Stimulated activated CD8-positive, alpha-beta memory T cell treated with anti-CD3 and anti-CD28 coated beads, Interleukin-4, amount 100 ng/mL, for 1 hour (primary cell): Measurements from ENCODE around the gene FBP1.
"Not testable (repeated sequence)": the region's sequence is repeated elsewhere in the genome, so short reads cannot be mapped to it uniquely, and the experiment has no call there.

Experiments
- DNase-seq, 2 donors: peaks; one replicate each; pipeline ENCODE4 v3.0.0-alpha.2; 2020; ENCODE audit warnings: low read depth in 2 of 2, low spot score in 1 of 2

FBP1 gene

DNA sequence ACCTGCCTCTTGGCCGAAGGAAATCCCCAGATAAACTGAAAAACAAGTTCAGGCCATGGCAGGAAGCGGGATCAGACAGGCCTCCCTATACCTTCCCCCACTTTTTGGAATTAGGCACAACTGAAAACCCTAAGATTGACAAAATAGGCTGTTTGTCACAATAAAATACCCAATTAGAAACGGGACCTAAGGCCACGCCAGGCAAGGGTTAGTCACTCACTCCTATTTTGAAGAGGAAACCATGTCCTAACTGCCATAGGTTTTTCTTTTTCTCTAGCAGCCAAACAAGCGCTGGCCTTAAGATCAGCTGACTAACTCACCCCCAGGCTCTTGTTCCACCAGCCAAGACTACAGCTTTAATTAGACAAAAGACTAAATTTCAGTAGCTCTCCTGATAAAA lies 57.6 kb downstream of the FBP1 start:
- no peak for DNase-seq

DNA sequence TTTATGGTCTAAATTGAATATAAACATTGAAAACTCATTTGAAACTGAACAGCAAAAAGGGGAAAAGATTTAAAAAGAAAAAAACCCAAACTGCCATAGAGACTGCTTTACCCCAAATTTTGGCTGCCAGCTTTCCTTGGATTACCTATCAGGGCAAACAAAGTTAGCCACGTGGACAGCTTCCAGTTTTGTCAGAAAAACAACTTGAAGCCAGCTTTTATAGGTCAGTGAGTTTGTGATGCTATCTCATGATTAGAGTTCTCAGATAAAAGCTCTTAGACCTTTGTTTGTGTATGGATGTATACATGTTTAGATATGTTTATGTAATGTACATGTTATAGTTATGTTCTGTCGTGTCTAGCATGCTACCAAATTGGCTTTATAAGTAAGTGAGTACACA lies 61.7 kb downstream of the FBP1 start:
- DNase-seq = no peak

DNA sequence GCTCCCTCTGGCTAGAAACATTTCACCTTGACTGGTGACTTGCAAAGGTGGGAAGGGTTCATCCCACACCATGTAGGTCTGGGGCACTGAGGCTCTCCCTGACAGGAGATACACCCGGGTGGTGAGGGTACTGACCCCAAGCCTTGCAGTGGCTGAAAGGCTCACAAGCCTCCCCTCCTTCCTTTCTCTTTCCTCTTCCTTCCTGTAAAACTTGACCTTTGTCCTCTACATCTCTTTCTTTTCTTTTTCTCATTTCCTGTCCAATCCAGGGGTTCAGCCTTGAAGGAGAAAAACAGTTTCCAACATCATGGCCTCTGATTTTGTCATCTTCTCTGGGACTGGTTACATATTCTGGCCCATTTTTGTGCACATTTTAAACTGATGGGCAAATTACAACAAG lies 62.3 kb downstream of the FBP1 start:
- no peak for DNase-seq

DNA sequence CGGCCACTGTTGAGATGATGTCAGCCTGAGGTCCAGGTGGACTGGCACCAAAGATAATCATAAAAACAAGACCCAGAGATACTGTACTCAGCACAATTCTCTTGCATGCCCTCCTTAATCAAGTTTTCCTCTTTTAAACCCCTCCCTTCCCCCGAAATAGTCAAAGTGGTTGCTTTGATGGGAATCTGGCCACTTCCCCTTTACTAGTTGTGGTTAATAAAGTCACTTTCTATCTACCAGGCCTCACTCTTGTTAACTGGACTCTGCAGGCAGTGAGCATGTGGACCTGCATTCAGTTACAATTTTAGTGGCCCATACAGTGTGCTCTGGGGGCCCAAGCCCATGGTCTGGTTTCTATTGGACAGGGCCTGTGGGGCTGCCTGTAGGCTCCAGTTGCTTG lies 63.2 kb downstream of the FBP1 start:
- DNase-seq = no peak

DNA sequence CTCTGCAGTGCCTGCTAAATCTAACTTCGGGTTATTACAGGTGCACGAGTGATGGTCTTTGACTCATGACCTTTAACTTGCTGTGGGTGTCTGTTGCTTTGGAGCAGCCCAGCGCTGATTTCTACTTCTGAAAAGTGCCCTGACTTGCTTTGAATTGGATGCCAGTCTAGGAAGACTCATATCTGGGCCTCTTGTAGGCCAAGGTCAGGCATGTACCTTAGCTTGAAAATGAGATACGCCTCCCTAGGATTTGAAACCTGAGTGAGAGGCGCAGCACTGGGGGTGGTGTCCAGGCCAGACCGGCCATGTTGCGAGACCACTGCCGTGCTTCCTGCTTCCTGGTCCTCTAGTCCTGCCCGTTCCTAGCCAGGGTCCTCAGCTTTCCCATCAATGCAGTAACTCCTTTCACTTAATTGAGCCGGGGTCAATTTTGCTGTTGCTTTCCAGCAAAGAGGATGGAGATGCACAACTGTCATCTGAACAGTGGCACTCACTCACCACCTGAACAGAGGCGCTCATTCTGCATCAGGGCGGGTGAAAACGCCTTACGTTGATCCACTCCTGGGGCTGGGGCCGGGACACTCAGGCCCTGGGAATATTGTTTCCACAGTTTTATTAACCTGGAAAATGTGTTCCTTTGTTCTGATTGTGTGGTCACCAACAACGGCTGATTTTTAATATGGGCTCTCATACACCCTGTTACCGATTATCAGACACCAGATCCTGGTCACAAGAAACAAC lies 70.2 kb downstream of the FBP1 start:
- no peak for DNase-seq

DNA sequence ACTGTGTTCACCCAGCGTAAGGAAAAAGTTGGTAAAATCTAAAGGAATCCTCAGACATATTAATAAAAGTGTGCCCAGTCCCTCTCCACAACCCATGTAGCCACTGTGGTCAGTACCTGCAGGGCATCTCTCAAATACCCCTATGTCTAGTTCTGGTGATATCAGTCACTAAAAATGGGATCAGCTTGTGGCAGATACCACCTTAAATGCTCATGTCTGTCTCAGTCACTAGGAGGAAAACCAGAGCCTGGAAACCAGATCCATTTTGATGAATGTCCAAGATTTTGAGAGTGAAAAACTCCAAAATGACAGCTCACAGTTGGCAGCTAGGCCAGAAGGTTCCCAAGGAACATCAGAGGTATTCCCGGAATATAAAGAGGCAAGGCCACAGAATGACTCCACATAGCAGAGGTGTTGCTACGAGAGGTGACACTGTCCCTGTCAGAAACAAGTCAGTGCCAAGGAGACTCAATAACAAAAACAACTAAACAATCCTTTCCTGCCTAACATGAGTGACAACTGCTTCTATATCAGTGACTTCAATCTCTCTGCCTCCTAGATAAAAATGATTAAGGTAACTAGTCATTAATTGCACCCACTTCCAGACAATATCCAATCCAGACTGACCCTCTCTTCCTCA lies 70.9 kb downstream of the FBP1 start:
- DNase-seq = no peak

DNA sequence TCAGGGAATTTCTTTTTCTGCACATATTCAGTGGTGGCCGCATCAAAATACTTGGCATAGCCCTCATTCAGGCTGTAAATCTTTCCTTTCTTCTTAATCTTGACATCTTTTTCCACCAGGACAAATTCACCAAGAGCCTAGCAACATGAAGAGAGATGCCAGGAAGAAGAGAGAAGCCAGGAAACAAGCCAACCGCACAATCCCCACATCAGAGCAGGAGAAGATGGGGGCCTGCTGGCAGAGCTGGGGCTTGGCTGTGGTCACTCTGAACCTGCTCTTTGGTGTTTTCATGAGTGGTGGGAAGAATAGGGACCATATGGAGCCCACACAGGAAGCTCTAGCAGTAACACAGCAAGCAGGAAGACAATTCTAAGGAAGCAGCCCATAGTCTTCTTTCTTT lies 72.0 kb downstream of the FBP1 start:
- DNase-seq = no peak

DNA sequence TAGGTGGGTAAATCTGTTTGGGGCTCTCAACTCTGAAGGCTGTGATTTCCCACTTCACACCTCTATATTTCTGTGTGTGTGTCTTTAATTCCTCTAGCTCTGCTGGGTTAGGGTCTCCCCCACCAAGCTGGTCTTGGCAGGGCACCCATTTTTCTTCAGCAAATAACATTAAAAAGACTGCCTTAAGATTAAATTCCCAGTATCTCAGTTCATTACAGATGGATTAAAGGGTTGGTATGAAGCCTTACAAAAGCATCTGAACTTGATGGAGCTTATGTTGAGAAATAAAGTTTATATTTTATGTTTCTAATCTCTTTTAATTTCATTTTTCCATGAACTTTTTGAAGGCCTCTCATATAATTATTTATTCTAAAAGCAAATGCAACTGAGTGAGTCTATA lies 72.8 kb downstream of the FBP1 start:
- no peak for DNase-seq

DNA sequence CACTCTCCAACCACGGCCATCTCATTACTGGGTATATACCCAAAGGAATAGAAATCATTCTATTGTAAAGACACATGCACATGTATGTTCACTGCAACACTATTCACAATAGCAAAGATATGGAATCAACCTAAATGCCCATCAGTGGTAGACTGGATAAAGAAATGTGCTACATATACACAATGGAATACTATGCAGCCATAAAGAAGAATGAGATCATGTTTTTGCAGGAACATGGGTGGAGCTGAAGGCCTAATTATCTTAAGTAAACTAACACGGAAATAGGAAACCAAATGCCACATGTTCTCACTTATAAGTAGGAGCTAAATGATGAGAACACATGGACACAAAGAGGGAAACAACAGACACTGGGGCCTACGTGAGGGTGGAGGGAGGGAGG lies 75.0 kb downstream of the FBP1 start:
- DNase-seq = not testable (repeated sequence)

DNA sequence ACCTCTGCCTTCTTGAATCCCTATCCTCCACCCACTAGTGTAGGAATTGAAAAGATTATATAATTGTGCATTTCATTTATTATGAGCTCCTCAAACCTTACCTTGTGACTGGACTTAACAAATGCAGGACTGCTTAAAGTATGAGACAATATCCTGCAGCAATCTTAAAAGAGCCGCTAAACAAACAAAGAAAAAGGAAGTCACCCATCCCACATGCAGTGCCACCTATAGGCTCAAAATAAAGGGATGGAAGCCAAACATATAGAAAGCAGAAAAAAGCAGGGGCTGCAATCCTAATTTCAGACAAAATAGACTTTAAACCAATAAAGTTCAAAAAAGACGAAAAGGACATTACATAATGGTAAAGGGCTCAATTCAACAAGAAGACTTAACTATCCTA lies 75.8 kb downstream of the FBP1 start:
- DNase-seq = no peak

DNA sequence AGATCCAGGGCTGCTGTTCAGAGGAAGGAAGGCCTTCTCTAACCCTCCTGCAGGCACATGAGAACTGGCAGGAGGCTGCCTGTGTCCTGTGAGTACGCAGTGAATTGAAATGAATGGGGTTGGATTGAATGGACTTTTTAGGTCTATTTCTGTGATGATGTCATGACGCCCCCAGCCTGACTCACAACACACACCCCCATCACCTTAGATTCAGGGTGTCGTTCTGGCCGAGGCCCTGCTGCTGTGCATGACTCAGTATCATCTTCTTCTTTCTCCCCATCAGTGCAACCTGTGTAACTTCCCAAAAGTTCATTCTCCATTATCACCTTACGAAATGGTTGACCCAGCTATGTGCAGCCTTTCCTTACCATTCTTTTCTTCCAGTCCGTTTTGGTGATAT lies 79.1 kb downstream of the FBP1 start:
- no peak for DNase-seq

DNA sequence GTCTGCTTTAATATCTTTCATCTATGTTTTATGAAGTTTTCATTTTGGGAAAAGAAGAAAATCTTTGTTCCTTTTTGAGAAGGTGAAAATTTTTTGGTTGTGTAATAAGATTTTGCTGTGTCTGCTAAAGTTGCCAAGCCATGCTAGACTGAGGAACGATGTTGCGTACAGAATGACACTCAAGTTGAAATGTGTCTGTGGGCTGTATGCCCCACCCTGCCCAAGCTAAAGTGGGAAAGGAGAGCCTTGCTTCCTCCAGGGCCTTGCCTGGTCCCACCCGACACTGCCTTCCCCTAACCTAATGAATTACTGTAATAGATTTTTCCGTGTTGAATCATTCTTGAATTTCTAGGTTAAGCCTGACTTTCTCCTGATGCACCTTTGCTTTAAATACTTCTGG lies 81.9 kb downstream of the FBP1 start:
- DNase-seq = no peak

DNA sequence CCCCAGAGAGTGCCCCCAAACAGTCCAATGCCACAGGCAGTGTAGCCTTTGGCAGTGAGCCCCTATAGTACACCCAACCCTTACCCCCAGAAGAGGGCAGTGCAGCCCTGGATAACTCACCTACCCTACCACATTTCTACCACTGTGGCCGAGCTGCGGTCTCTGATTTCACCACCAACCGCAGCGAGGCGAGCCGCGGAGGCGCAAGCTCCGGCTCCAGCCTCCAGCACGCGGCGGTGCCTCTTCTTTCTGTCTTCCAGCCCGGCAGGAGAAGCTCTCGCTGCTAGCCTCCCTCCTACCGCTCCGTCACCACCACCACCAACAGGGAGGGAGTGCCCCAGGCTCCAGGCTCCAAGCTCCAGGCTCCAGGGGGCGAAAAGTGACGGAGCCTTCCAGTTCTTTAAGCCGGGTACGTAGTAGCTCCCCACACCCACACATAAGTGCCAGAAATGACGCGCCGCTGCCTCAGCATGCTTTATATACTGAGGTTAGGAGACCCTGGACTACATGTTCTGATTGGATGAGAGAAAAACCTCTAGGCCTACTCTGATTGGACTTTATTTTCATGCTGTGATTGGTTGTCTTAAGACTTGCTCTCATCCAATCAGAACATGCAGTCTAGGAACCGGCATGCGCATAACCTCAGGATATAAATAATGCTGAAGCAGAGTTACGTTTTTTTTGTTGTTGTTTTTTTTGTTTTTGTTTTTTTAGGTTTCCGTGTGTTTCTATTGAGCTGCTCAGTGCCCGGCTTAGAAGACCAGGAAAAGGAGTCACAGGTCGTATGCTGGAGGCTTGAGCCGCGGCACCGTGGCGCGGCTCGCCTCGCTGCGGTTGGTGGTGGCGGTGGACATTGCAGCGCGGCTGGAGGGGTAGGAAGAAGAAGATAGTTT lies 84.6 kb downstream of the FBP1 start, which contains the start of gene PCAT7:
PCAT7 (plus strand) TSS at position 645 of the 893 bp plus-strand sequence.
- no peak for DNase-seq

DNA sequence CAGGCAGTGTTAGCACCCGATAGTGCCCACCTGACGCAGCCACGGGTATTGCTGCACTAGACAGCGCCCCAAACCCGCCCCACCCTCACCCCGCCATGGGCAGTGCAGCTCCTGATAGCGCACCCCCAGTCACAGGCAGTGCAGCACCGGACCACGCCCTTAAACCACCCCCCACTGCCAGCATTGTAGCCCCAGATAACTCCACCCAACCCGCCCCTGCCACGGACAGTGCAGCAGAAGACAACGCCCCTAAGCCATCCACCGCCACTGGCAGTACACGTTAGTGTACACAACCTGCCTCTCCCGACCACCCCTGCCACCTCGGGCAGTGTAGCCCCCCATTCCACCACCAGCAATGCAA lies 85.3 kb downstream of the FBP1 start:
- DNase-seq = no peak
